Fibroblast of skin of left biceps (primary cell): ENCODE data around the gene CELF4.

Experiments
- DNase-seq, 2 experiments: peaks; one replicate each; pipeline ENCODE4 v3.0.0-alpha.2; 2013; ENCODE audit warnings: low read depth in 2 of 2

Gene CELF4

GRCh38 chr18:37258131-37258530 is 307.5 kb downstream of the CELF4 start:
- DNase-seq: no peak

GRCh38 chr18:37254973-37255372 is 310.6 kb downstream of the CELF4 start:
- no peak for DNase-seq

- no peak for DNase-seq
These were observed 311.3 kb downstream of the CELF4 start for GRCh38 chr18:37254236-37254754.

GRCh38 chr18:37253394-37254235 is 312.0 kb downstream of the CELF4 start:
- DNase-seq: no peak

- DNase-seq: no peak
These were observed 312.7 kb downstream of the CELF4 start for GRCh38 chr18:37252854-37253393.

- DNase-seq: no peak
These were observed 313.3 kb downstream of the CELF4 start for GRCh38 chr18:37252342-37252741.

- DNase-seq: no peak
These were observed 313.9 kb downstream of the CELF4 start for GRCh38 chr18:37251679-37252078.

- DNase-seq: no peak
These were observed 315.5 kb downstream of the CELF4 start for GRCh38 chr18:37249895-37250618.

GRCh38 chr18:37249171-37249886 is 316.3 kb downstream of the CELF4 start:
- no peak for DNase-seq

- no peak for DNase-seq
These were observed 317.3 kb downstream of the CELF4 start for GRCh38 chr18:37248281-37248680.

- DNase-seq: no peak
These were observed 318.0 kb downstream of the CELF4 start for GRCh38 chr18:37247497-37248161.

GRCh38 chr18:37246779-37247340 is 318.7 kb downstream of the CELF4 start:
- no peak for DNase-seq

GRCh38 chr18:37244618-37245017 is 321.0 kb downstream of the CELF4 start:
- no peak for DNase-seq

GRCh38 chr18:37243741-37244140 is 321.9 kb downstream of the CELF4 start:
- no peak for DNase-seq

- no peak for DNase-seq
These were observed 322.6 kb downstream of the CELF4 start for GRCh38 chr18:37242826-37243560.

GRCh38 chr18:37242091-37242490 is 323.5 kb downstream of the CELF4 start:
- DNase-seq: no peak

GRCh38 chr18:37238282-37239108 is 327.1 kb downstream of the CELF4 start:
- no peak for DNase-seq

GRCh38 chr18:37235583-37235982 is 330.0 kb downstream of the CELF4 start:
- DNase-seq: no peak

GRCh38 chr18:37231251-37231650 is 334.3 kb downstream of the CELF4 start:
- no peak for DNase-seq
